ENCODE measurements around the gene NDUFA12.

Gene NDUFA12

DNA sequence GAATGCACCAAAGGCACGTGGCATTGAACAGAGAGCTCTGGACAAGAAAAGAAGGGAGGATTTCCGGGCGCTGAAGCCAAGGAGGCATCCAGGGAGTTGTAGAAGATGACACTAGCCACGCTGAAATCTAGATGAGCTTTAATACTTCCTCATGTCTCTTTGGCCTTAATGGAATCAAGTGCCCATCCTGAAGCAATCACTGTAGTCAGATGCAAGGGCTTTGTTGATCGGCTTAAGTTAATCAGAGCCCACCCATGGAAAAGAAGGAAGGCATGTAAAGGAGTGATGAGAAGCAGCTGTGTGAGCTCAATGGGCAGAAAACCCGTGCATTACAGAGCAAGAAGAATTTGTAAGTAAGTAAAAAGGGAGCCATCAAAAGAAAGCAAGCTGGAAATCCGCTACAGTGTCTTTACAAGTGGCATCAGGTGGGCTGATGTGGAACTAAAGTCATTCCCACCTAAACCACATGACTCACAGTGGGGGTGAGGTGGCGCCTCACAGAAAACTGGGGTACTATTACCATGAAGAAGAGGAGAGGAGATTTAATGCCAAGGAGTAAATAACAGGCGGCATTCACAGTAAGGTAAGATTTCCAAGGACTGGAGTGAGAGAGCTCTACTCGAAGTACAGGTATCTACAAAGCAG lies 48.4 kb downstream of the NDUFA12 start:
- H3K27me3 ChIP-seq (ENCODE audit: insufficient read depth, low read depth): no peaks in the 10 kb centered on the region
- H3K9ac ChIP-seq: no peak overlapping the region
- no peaks in the 10 kb centered on the region for H3K36me3 ChIP-seq (ENCODE audit: insufficient read depth)
- no peak overlapping the region for H3K27ac ChIP-seq
- TF ChIP-seq CTCF (conservative IDR thresholded peaks at IDR 0.05; ENCODE audit: low read depth, low read length): no peak
- H3K79me2 ChIP-seq (ENCODE audit: insufficient read depth, low read depth): no peaks in the 10 kb centered on the region
- H3K4me2 ChIP-seq: no peak overlapping the region
- H4K20me1 ChIP-seq (ENCODE audit: insufficient read depth): no peaks in the 10 kb centered on the region
- H2AFZ ChIP-seq (ENCODE audit: low read depth): no peak overlapping the region
- no peak overlapping the region for H3K4me3 ChIP-seq (IDR thresholded peaks at IDR 0.05; ENCODE audit: insufficient read depth, low read depth, low read length)
- H3K4me1 ChIP-seq (ENCODE audit: low read depth, poor library complexity, severe bottlenecking): no peaks in the 10 kb centered on the region

GRCh38 chr12:94954029-94954685 lies 49.3 kb downstream of the NDUFA12 start:
- Histone ChIP-seq H2AFZ (ENCODE audit: low read depth) (no peak overlapping the region), H3K27me3 (ENCODE audit: insufficient read depth, low read depth) (no peaks in the 10 kb centered on the region), H3K4me2 (no peak overlapping the region), H3K9ac (no peak overlapping the region), H3K79me2 (ENCODE audit: insufficient read depth, low read depth) (no peaks in the 10 kb centered on the region), H3K36me3 (ENCODE audit: insufficient read depth) (no peaks in the 10 kb centered on the region), H3K4me3 (IDR thresholded peaks at IDR 0.05; ENCODE audit: insufficient read depth, low read depth, low read length) (no peak overlapping the region), H4K20me1 (ENCODE audit: insufficient read depth) (no peaks in the 10 kb centered on the region), H3K4me1 (ENCODE audit: low read depth, poor library complexity, severe bottlenecking) (no peaks in the 10 kb centered on the region), H3K27ac (no peak overlapping the region)
- TF ChIP-seq CTCF (conservative IDR thresholded peaks at IDR 0.05; ENCODE audit: low read depth, low read length): no peak

- Histone ChIP-seq H3K27ac (no peak overlapping the region), H4K20me1 (ENCODE audit: insufficient read depth) (no peaks in the 10 kb centered on the region), H3K4me3 (IDR thresholded peaks at IDR 0.05; ENCODE audit: insufficient read depth, low read depth, low read length) (no peak overlapping the region), H3K27me3 (ENCODE audit: insufficient read depth, low read depth) (no peaks in the 10 kb centered on the region), H3K4me1 (ENCODE audit: low read depth, poor library complexity, severe bottlenecking) (no peaks in the 10 kb centered on the region), H2AFZ (ENCODE audit: low read depth) (no peak overlapping the region), H3K79me2 (ENCODE audit: insufficient read depth, low read depth) (no peaks in the 10 kb centered on the region), H3K9ac (no peak overlapping the region), H3K36me3 (ENCODE audit: insufficient read depth) (no peaks in the 10 kb centered on the region), H3K4me2 (no peak overlapping the region)
- no peak for TF ChIP-seq CTCF (conservative IDR thresholded peaks at IDR 0.05; ENCODE audit: low read depth, low read length)
Measured at GRCh38 chr12:94952325-94952724, 51.2 kb downstream of the NDUFA12 start.

DNA sequence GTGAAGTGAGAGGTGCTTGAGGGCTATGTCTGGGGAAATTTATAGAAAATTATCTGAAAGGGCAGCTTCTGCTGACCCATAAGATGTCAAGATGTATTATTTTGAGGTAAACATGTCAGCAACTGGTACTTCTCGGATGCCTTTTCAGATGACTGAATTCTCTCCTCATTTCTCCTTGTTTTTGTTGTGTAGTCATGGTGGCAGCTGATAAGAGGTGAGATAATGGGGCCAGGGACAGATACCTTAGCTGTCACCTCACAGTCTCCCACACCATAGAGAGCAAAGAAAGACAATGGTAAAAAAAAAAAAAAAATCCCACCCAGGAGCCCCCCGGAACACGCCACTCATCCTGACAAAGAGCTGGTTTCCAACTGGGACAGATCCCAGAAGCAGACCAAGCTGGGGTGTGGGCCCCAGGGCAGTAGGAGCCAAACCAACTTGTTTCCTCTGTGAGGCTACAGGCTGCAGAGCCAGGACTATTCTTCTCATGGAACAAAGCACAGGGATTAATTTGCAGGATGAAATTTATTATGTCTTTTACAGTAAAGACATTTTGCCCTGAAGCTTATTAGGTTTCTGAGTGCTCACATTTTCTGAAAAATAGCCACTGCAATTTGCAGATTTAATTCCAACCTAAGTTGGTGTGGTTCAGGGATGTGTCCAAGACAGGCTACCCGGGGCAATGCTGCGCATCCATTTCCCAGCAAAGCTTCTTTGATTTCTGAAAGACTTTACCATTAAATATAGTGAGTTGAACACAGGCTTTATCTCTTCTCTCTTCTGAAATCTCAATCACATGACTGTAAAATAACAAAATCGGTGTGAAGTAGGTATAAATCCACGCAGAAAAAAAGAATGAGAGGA lies 52.2 kb downstream of the NDUFA12 start:
- Histone ChIP-seq H3K4me2 (no peak overlapping the region), H4K20me1 (ENCODE audit: insufficient read depth) (no peaks in the 10 kb centered on the region), H3K36me3 (ENCODE audit: insufficient read depth) (no peaks in the 10 kb centered on the region), H2AFZ (ENCODE audit: low read depth) (no peak overlapping the region), H3K27ac (no peak overlapping the region), H3K79me2 (ENCODE audit: insufficient read depth, low read depth) (no peaks in the 10 kb centered on the region), H3K27me3 (ENCODE audit: insufficient read depth, low read depth) (no peaks in the 10 kb centered on the region), H3K9ac (no peak overlapping the region), H3K4me1 (ENCODE audit: low read depth, poor library complexity, severe bottlenecking) (no peaks in the 10 kb centered on the region), H3K4me3 (IDR thresholded peaks at IDR 0.05; ENCODE audit: insufficient read depth, low read depth, low read length) (no peak overlapping the region)
- TF ChIP-seq CTCF (conservative IDR thresholded peaks at IDR 0.05; ENCODE audit: low read depth, low read length): no peak

Data from KMS-11 (cell line).